Testis (tissue), 2 donors: ENCODE data around the gene IFNL1.

Experiments used
- CTCF ChIP-seq, 3 experiments: fragments of 450-650 bp in 2 of 3; fragments of 200-600 bp in 1 of 3; sonication (generic) in 1 of 3; IDR thresholded peaks; one replicate each; pipeline ENCODE4 v1.5.1; 2016 to 2019; ENCODE audit warnings: antibody characterized with exemption in 3 of 3, mild to moderate bottlenecking in 2 of 3, moderate library complexity in 1 of 3
- POLR2A ChIP-seq: fragments of 450-650 bp; IDR thresholded peaks from one replicate; pipeline ENCODE4 v1.6.1; 2017; ENCODE audit warnings: antibody characterized with exemption, mild to moderate bottlenecking, moderate library complexity

GRCh38 chr19:39276740-39277139 is 19.5 kb upstream of the IFNL1 start:
- TF ChIP-seq CTCF (IDR thresholded peaks at IDR 0.05) (no peak), POLR2A (no peak)
